ENCODE data around the gene KRTAP5-1. TPM values are rescaled to one million over a fixed set of nuclear protein-coding genes. Genes with fewer than 3 reads are reported as not detected.
"Not testable (repeated sequence)": the region's sequence is repeated elsewhere in the genome, so short reads cannot be mapped to it uniquely, and the experiment has no call there.

Gene KRTAP5-1
- polyA plus RNA-seq, 1 donor (not counting 4 experiments of a cell fraction or from before 2014, with no cell fraction given): not detected

GRCh38 chr11:1595994-1596575 lies 11.0 kb upstream of the KRTAP5-1 start:
- H4K20me1 ChIP-seq (ENCODE audit: control insufficient read depth, extremely low read depth, insufficient read depth, low read length); H3K9ac ChIP-seq (ENCODE audit: control insufficient read depth, extremely low read depth, insufficient read depth, low read length); H3K27ac ChIP-seq (ENCODE audit: control insufficient read depth, insufficient read depth, low read length); H3K79me2 ChIP-seq (ENCODE audit: control insufficient read depth, insufficient read depth, low read length); H3K36me3 ChIP-seq (ENCODE audit: control insufficient read depth in 2 of 2, extremely low read depth in 1 of 2, insufficient read depth in 2 of 2, low read length in 2 of 2); H3K9me1 ChIP-seq (ENCODE audit: control insufficient read depth, extremely low read depth, insufficient read depth, low read length); H3K4me3 ChIP-seq (ENCODE audit: control insufficient read depth in 2 of 3, extremely low read depth in 1 of 3, insufficient read depth in 2 of 3, low read depth in 1 of 3, low read length in 3 of 3); H3K4me2 ChIP-seq (ENCODE audit: control insufficient read depth, extremely low read depth, insufficient read depth, low read depth, low read length); H3K9me3 ChIP-seq (ENCODE audit: control insufficient read depth, low read depth, low read length); DNase-seq (ENCODE audit: low read depth, low spot score); H3K27me3 ChIP-seq (ENCODE audit: control insufficient read depth, extremely low read depth, insufficient read depth, low read length); H2AFZ ChIP-seq (ENCODE audit: control insufficient read depth, low read length); FAIRE-seq; dilution Hi-C loops (cut with MboI; ENCODE audit: extremely low pct_ligation_motif_present, low sequenced_read_pairs); H3K4me1 ChIP-seq (ENCODE audit: control insufficient read depth, extremely low read depth, insufficient read depth, low read length): not testable (repeated sequence)

GRCh38 chr11:1592628-1593027 lies 7.5 kb upstream of the KRTAP5-1 start:
- H2AFZ ChIP-seq (ENCODE audit: control insufficient read depth, low read length): no peak overlapping the region

More at GRCh38 chr11:1592628-1593027, 7.5 kb upstream of the KRTAP5-1 start:
- Histone ChIP-seq H3K36me3 (ENCODE audit: control insufficient read depth in 2 of 2, extremely low read depth in 1 of 2, insufficient read depth in 2 of 2, low read length in 2 of 2) (no peaks in the 10 kb centered on the region), H3K9me3 (ENCODE audit: control insufficient read depth, low read depth, low read length) (no peaks in the 10 kb centered on the region), H3K27me3 (ENCODE audit: control insufficient read depth, extremely low read depth, insufficient read depth, low read length) (peaks cover 5% of the 10 kb centered on the region), H3K4me2 (ENCODE audit: control insufficient read depth, extremely low read depth, insufficient read depth, low read depth, low read length) (no peak overlapping the region), H3K27ac (ENCODE audit: control insufficient read depth, insufficient read depth, low read length) (no peak overlapping the region), H3K9ac (ENCODE audit: control insufficient read depth, extremely low read depth, insufficient read depth, low read length) (no peak overlapping the region), H3K9me1 (ENCODE audit: control insufficient read depth, extremely low read depth, insufficient read depth, low read length) (no peaks in the 10 kb centered on the region), H4K20me1 (ENCODE audit: control insufficient read depth, extremely low read depth, insufficient read depth, low read length) (no peaks in the 10 kb centered on the region), H3K79me2 (ENCODE audit: control insufficient read depth, insufficient read depth, low read length) (no peaks in the 10 kb centered on the region), H3K4me3 (ENCODE audit: control insufficient read depth in 2 of 3, extremely low read depth in 1 of 3, insufficient read depth in 2 of 3, low read depth in 1 of 3, low read length in 3 of 3) (no peak overlapping the region), H3K4me1 (ENCODE audit: control insufficient read depth, extremely low read depth, insufficient read depth, low read length) (peaks cover 5% of the 10 kb centered on the region)
- dilution Hi-C loops (cut with MboI; ENCODE audit: extremely low pct_ligation_motif_present, low sequenced_read_pairs): no loop called here
- TF ChIP-seq EZH2 (IDR thresholded peaks at IDR 0.05; ENCODE audit: low read length) (no peak), CTCF (optimal IDR thresholded peaks at IDR 0.05 in 1 of 3, IDR thresholded peaks at IDR 0.05 in 1 of 3, conservative IDR thresholded peaks at IDR 0.05 in 1 of 3; ENCODE audit: extremely low read depth in 1 of 3, insufficient read depth in 2 of 3, low read length in 3 of 3) (no peak)
- DNase-seq (ENCODE audit: low read depth, low spot score): no peak
- no peak for FAIRE-seq
